Neutrophil (primary cell): Measurements from ENCODE around the gene GON4L.

Source experiments
- H3K27ac ChIP-seq: fragments of 200-600 bp; sonication (generic); 2 replicates; pipeline ENCODE4 v1.5.1; 2016; ENCODE audit warnings: mild to moderate bottlenecking, moderate library complexity
- H3K27me3 ChIP-seq: fragments of 200-600 bp; sonication (generic); 2 replicates; pipeline ENCODE4 v1.6.0; 2016; ENCODE audit warnings: mild to moderate bottlenecking
- H3K36me3 ChIP-seq: fragments of 200-600 bp; sonication (generic); 2 replicates; pipeline ENCODE4 v1.5.1; 2017
- H3K4me1 ChIP-seq, 2 experiments: fragments of 200-600 bp in 1 of 2; sonication (generic) in 1 of 2; 1 replicate in 1 of 2; 2 replicates in 1 of 2; pipeline versions ENCODE4 v1.5.1 to v1.6.1; 2013 to 2016; ENCODE audit warnings: low read depth in 1 of 2, low read length in 1 of 2, mild to moderate bottlenecking in 1 of 2, moderate library complexity in 1 of 2; ENCODE audit not compliant: control insufficient read depth in 1 of 2, insufficient read depth in 1 of 2
- H3K4me3 ChIP-seq, 2 experiments: fragments of 200-600 bp in 1 of 2; sonication (generic) in 1 of 2; 1 replicate in 1 of 2; 2 replicates in 1 of 2; pipeline ENCODE4 v1.5.1; 2013 to 2016; ENCODE audit warnings: low read depth in 1 of 2, low read length in 1 of 2, mild to moderate bottlenecking in 1 of 2, moderate library complexity in 1 of 2
- H3K9me3 ChIP-seq: fragments of 200-600 bp; sonication (generic); 2 replicates; pipeline ENCODE4 v1.5.1; 2016
- TF ChIP-seq, protein P1 (sequence below): fragments of 200-600 bp; sonication (generic); IDR thresholded peaks from 2 replicates; pipeline ENCODE4 v1.5.1; 2016; ENCODE audit warnings: antibody characterized with exemption

Gene GON4L

DNA sequence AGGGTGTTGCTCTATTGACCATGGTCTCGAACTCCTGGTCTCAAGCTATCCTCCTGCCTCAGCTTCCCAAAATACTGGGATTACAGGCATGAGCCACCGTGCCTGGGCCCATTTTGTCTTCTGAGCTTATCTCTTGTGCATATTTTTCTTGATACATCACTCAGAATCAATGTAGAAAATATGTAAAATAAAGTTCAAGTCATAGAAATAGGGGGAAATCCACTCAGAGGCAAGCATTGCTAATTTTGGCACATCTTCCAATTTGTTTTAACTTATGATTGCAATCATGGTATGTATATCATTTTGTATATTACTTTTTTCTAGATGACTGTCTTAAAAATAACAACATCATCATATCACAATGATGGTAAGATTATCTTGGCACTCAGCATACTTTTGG is 32.6 kb upstream of the GON4L start:
- Histone ChIP-seq H3K27ac (no peak overlapping the region), H3K36me3 (no peaks in the 10 kb centered on the region)

DNA sequence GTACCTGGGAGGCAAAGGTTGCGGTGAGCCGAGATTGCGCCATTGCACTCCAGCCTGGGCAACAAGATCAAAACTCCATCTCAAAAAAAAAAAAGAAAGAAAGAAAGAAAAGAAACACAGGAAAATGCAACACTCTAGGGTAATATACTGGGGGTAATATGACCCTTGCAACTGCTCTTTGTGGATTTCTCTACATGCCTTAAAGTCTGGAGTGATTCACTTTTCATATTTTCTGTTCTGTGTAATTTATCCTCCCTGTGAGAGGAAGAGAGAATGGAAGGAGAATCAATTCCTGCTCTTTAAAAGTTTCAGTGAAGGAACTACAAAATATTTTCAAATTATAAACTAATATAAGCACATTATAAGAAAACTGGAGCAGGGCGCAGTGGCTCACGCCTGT is 31.5 kb upstream of the GON4L start:
- Histone ChIP-seq H3K9me3 (no peaks in the 10 kb centered on the region), H3K36me3 (no peaks in the 10 kb centered on the region), H3K27ac (no peak overlapping the region), H3K4me3 (no peak overlapping the region), H3K27me3 (no peaks in the 10 kb centered on the region), H3K4me1 (no peaks in the 10 kb centered on the region)
- TF ChIP-seq, protein P1, sequence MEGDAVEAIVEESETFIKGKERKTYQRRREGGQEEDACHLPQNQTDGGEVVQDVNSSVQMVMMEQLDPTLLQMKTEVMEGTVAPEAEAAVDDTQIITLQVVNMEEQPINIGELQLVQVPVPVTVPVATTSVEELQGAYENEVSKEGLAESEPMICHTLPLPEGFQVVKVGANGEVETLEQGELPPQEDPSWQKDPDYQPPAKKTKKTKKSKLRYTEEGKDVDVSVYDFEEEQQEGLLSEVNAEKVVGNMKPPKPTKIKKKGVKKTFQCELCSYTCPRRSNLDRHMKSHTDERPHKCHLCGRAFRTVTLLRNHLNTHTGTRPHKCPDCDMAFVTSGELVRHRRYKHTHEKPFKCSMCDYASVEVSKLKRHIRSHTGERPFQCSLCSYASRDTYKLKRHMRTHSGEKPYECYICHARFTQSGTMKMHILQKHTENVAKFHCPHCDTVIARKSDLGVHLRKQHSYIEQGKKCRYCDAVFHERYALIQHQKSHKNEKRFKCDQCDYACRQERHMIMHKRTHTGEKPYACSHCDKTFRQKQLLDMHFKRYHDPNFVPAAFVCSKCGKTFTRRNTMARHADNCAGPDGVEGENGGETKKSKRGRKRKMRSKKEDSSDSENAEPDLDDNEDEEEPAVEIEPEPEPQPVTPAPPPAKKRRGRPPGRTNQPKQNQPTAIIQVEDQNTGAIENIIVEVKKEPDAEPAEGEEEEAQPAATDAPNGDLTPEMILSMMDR: no peak

More for the DNA sequence above, 32.6 kb upstream of the GON4L start:
- Histone ChIP-seq H3K4me3 (no peak overlapping the region), H3K27me3 (no peaks in the 10 kb centered on the region), H3K4me1 (no peaks in the 10 kb centered on the region), H3K9me3 (no peaks in the 10 kb centered on the region)
- TF ChIP-seq, protein P1: no peak

DNA sequence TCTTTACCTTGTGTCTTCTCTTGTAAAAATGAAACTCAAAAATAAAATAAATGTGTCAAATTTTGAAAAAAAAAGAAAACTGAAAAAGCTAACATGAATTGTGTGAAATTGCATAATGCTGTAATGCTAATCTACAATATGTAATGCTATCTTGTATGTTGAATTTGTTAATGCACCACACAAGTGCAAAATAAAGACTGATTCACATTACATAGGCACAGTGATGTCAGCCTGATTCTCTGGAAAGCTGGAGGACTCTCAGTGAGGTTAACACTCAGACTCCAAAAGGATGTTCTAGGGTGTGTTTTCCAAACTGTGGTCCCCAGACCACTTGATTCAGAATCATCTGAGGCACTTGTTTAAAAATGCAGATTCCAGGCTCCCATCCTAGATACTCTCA is 28.0 kb upstream of the GON4L start:
- H3K4me3 ChIP-seq: no peak overlapping the region
- H3K4me1 ChIP-seq: no peaks in the 10 kb centered on the region
- TF ChIP-seq, protein P1: no peak
- H3K9me3 ChIP-seq: no peaks in the 10 kb centered on the region
- H3K36me3 ChIP-seq: no peaks in the 10 kb centered on the region
- H3K27ac ChIP-seq: no peak overlapping the region
- no peaks in the 10 kb centered on the region for H3K27me3 ChIP-seq

DNA sequence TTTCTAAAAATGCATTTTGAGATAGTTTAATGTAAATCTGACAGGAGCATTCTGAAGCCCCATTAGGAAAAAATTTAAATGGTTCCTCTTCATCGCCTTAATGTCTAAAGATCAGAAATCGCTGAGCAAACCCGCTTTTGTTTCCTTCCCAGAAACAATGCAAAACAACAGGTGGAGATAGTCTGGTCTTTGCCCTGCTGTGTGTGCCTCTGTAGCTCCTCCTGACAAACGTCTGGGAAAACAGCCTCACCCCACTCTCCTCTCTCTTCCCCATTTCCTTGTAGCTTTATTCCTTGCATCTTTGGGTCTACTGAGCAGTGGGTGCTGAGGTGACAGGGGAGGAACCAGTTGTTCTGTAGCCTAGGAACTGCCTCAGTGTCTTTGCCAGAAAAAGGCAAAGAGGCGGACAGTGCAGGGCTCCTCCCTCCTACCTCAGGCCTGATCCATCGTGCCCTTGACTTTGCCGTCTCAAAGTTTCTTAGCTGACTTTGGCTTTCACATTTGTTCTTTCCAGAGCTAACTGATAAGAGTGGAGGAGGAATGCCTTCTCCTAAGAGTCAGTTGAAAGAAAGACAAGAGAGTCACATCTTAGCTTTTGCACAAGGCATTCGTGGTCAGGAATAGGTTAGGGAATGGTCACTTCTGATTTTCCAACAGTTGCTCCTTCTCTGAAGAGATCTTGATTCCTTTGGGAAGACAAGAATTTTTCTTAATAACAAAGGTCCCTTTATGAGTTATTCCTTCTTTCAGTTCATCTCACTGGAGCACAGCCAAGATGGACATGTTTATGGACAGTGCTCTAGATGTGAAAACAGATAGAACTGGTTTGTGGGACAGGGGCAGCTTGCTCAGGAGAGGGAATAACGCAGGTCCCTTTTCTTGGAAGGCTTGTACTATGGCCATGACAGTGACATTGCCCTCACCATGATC is 27.3 kb upstream of the GON4L start:
- Histone ChIP-seq H3K4me3 (no peak overlapping the region), H3K27me3 (no peaks in the 10 kb centered on the region), H3K36me3 (no peaks in the 10 kb centered on the region), H3K4me1 (no peaks in the 10 kb centered on the region), H3K9me3 (no peaks in the 10 kb centered on the region), H3K27ac (no peak overlapping the region)
- TF ChIP-seq, protein P1: no peak

DNA sequence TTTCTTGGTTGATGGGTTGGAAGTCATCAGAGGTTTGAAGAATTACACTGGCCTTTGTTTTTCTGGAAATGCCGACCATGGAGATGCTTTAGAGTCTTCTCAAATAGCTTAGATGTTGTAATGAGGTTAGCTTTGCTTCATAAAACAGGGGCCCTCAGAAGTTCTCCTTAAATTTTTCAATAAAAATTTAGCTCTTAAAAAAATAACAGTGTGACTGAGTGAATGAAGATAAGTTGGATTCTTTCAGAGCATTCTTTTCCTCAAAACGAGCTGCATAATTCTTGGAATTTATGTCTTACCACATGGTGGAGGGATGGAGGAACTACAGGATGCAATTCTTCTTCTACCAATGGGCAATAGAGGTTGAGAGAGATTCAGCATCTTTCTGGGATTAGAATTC is 25.8 kb upstream of the GON4L start:
- H3K27ac ChIP-seq: no peak overlapping the region
- TF ChIP-seq, protein P1: no peak
- H3K27me3 ChIP-seq: no peaks in the 10 kb centered on the region
- no peaks in the 10 kb centered on the region for H3K4me1 ChIP-seq
- H3K9me3 ChIP-seq: no peaks in the 10 kb centered on the region
- no peaks in the 10 kb centered on the region for H3K36me3 ChIP-seq
- H3K4me3 ChIP-seq: no peak overlapping the region
